Fibroblast of lung (primary cell): ENCODE data around the gene ZNF804A. TPM values are rescaled to one million over a fixed set of nuclear protein-coding genes. Genes with fewer than 3 reads are reported as not detected.
A peak's percentile ranks its signal among the peaks of the same experiment; 100 is the strongest.

ENCODE experiments used
- DNase-seq, 2 donors: peaks; one replicate each; pipeline versions ENCODE4 v3.0.0 to v3.0.0-alpha.2; 2010; ENCODE audit warnings: low read depth in 2 of 2
- H2AFZ ChIP-seq: 2 replicates; pipeline ENCODE4 v1.5.1; 2012; ENCODE audit warnings: low read length, control low read depth, inconsistent platforms
- H3K27ac ChIP-seq: 2 replicates; pipeline ENCODE4 v1.5.1; 2011; ENCODE audit warnings: low read length, control low read depth; ENCODE audit not compliant: insufficient read depth
- H3K27me3 ChIP-seq: 2 replicates; pipeline ENCODE4 v1.5.1; 2011; ENCODE audit warnings: mild to moderate bottlenecking, low read length; ENCODE audit not compliant: control insufficient read depth, insufficient read depth
- H3K36me3 ChIP-seq: 2 replicates; pipeline ENCODE4 v1.5.1; 2011; ENCODE audit warnings: low read length; ENCODE audit not compliant: control insufficient read depth, insufficient read depth
- H3K4me1 ChIP-seq: 2 replicates; pipeline ENCODE4 v1.5.1; 2011; ENCODE audit warnings: low read length; ENCODE audit not compliant: control insufficient read depth, insufficient read depth; ENCODE audit errors: extremely low read depth
- H3K4me2 ChIP-seq: 2 replicates; pipeline ENCODE4 v1.5.1; 2011; ENCODE audit warnings: low read length, control low read depth; ENCODE audit not compliant: insufficient read depth; ENCODE audit errors: extremely low read depth
- H3K4me3 ChIP-seq, 4 experiments: fragments of 200-600 bp in 1 of 4; sonication (generic) in 1 of 4; replicated peaks in 1 of 4; 2 replicates each; pipeline ENCODE4 v1.5.1; 2011 to 2016; ENCODE audit warnings: low read length in 4 of 4, low read depth in 3 of 4, mild to moderate bottlenecking in 3 of 4, control low read depth in 2 of 4, inconsistent platforms in 1 of 4, mixed read lengths in 1 of 4; ENCODE audit not compliant: insufficient read depth in 1 of 4; ENCODE audit errors: control extremely low read depth in 1 of 4
- H3K79me2 ChIP-seq: 2 replicates; pipeline ENCODE4 v1.5.1; 2012; ENCODE audit warnings: mild to moderate bottlenecking, low read length, inconsistent platforms; ENCODE audit not compliant: control insufficient read depth, insufficient read depth
- H3K9ac ChIP-seq: 2 replicates; pipeline ENCODE4 v1.5.1; 2011; ENCODE audit warnings: mild to moderate bottlenecking, low read length, control low read depth; ENCODE audit not compliant: insufficient read depth
- H3K9me3 ChIP-seq: 2 replicates; pipeline ENCODE4 v1.5.1; 2012; ENCODE audit warnings: low read depth, low read length; ENCODE audit not compliant: control insufficient read depth, insufficient read depth
- H4K20me1 ChIP-seq: 2 replicates; pipeline ENCODE4 v1.5.1; 2011; ENCODE audit warnings: low read length; ENCODE audit not compliant: control insufficient read depth, insufficient read depth; ENCODE audit errors: extremely low read depth
- CTCF ChIP-seq, 2 donors: IDR thresholded peaks in 1 of 2; conservative IDR thresholded peaks in 1 of 2; 1 replicate in 1 of 2; 2 replicates in 1 of 2; pipeline ENCODE4 v1.5.1; 2011 to 2012; ENCODE audit warnings: low read length in 2 of 2, control low read depth in 1 of 2, inconsistent platforms in 1 of 2, low read depth in 1 of 2, mild to moderate bottlenecking in 1 of 2
- EZH2 ChIP-seq: IDR thresholded peaks from 2 replicates; pipeline ENCODE4 v1.5.1; 2012; ENCODE audit warnings: low read length, control low read depth, mild to moderate bottlenecking; ENCODE audit errors: missing control alignments
- polyA plus RNA-seq, 2 donors: library from polyadenylated mRNA; depleted of rRNA in 1 of 2; stranded (reverse) in 1 of 2; unstranded in 1 of 2; fragments of >200 nt; gene quantifications; 2 replicates each; pipeline ENCODE4 v1.2.1, GENCODE V29; 2011 to 2012; ENCODE audit warnings: missing spikeins in 1 of 2
- total RNA-seq: library from RNA; depleted of rRNA; stranded (reverse); fragments of >200 nt; gene quantifications from 2 replicates; pipeline ENCODE4 v1.2.1, GENCODE V29; 2014

Gene ZNF804A
- total and polyA plus RNA-seq, 2 donors (not counting 1 experiment from before 2014, with no cell fraction given): 3.0 to 6.9 TPM

DNA sequence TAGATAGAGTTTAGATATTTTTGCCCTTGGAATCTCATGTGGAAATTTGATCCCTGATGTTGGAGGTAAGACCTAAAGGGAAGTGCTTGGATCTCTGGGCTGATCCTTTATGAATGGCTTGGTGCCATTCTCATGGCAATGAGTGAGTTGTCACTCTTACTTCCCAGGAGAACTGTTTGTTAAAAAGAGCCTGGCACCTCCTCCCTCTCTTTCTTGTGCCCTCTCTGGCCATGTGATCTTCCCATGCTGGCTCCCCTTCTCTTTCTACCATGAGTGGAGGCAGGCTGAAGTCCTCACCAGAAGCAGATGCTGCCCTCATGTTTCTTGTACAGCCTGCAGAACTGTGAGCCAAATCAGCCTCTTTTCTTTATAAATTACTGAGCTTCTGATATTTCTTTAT, 276.9 kb downstream of the ZNF804A start:
- H3K4me3 ChIP-seq: no peak overlapping the region
- H2AFZ ChIP-seq: no peak overlapping the region
- no peak overlapping the region for H3K27ac ChIP-seq
- H3K4me1 ChIP-seq: no peaks in the 10 kb centered on the region
- H3K36me3 ChIP-seq: no peaks in the 10 kb centered on the region
- TF ChIP-seq CTCF (conservative IDR thresholded peaks at IDR 0.05 in 1 of 2, IDR thresholded peaks at IDR 0.05 in 1 of 2; ENCODE audit: low read depth in 1 of 2, low read length in 2 of 2): no peak
- no peak for TF ChIP-seq EZH2
- DNase-seq: no peak
- no peaks in the 10 kb centered on the region for H3K27me3 ChIP-seq
- no peaks in the 10 kb centered on the region for H3K79me2 ChIP-seq
- H3K9ac ChIP-seq: no peak overlapping the region
- H4K20me1 ChIP-seq: no peaks in the 10 kb centered on the region
- no peak overlapping the region for H3K4me2 ChIP-seq
- H3K9me3 ChIP-seq: no peaks in the 10 kb centered on the region

DNA sequence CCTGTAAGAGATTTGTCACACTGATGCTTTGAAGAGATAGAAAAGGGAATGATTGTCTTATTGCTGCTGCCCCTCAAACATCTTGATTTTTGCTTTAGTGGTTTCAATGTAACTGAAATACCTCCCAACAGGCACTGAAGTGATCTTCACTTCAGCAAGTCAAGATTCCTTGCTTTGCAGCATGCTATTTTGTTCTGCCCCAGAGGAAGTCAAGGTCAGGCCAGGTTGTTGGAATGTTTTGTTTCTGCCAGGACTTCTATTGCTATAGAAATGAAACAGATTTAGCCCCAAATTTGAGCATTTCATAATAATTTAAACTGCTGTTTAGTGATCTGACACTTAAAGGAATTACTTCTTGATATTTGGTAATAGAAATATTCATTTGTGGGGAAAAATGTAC, 277.6 kb downstream of the ZNF804A start:
- no peak overlapping the region for H3K4me3 ChIP-seq
- H3K4me1 ChIP-seq: no peaks in the 10 kb centered on the region
- peak in 1 of 2 donors; percentile 33 for DNase-seq
- no peaks in the 10 kb centered on the region for H4K20me1 ChIP-seq
- H3K27me3 ChIP-seq: no peaks in the 10 kb centered on the region
- H3K4me2 ChIP-seq: no peak overlapping the region
- TF ChIP-seq CTCF (conservative IDR thresholded peaks at IDR 0.05 in 1 of 2, IDR thresholded peaks at IDR 0.05 in 1 of 2; ENCODE audit: low read depth in 1 of 2, low read length in 2 of 2) (no peak), EZH2 (no peak)
- no peaks in the 10 kb centered on the region for H3K36me3 ChIP-seq
- no peak overlapping the region for H3K9ac ChIP-seq
- no peak overlapping the region for H2AFZ ChIP-seq
- no peaks in the 10 kb centered on the region for H3K79me2 ChIP-seq
- no peaks in the 10 kb centered on the region for H3K9me3 ChIP-seq
- H3K27ac ChIP-seq: no peak overlapping the region

DNA sequence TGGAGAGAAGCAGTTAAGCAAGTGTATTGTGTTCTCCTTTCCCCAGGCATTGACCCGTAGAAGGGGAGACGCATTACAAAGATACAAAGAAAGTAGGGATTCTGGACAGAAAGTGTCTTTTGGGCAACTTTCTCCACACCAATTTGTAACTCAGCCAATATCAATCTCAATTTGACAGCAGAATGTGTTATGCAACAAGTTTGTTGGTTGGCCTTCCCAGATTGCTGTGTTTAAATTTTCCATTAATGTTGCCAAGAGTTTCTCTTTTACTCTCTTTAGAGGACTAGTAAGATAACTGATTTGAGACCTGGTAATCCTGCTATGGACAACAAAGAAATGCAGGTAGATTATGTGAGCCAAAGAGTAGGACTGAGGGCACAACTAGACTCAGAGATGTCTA, 279.6 kb downstream of the ZNF804A start:
- Histone ChIP-seq H3K27ac (no peak overlapping the region), H3K4me1 (no peaks in the 10 kb centered on the region), H3K79me2 (no peaks in the 10 kb centered on the region), H2AFZ (no peak overlapping the region), H4K20me1 (no peaks in the 10 kb centered on the region), H3K36me3 (no peaks in the 10 kb centered on the region), H3K4me2 (no peak overlapping the region), H3K9ac (no peak overlapping the region), H3K9me3 (no peaks in the 10 kb centered on the region), H3K27me3 (no peaks in the 10 kb centered on the region), H3K4me3 (no peak overlapping the region)
- TF ChIP-seq CTCF (conservative IDR thresholded peaks at IDR 0.05 in 1 of 2, IDR thresholded peaks at IDR 0.05 in 1 of 2; ENCODE audit: low read depth in 1 of 2, low read length in 2 of 2) (no peak), EZH2 (no peak)
- peak in 1 of 2 donors; percentile 35 for DNase-seq
